Sigmoid colon (tissue), 7 donors: ENCODE measurements around the gene GPX3. TPM values are rescaled to one million over a fixed set of nuclear protein-coding genes. Genes with fewer than 3 reads are reported as not detected.
A peak's percentile ranks its signal among the peaks of the same experiment; 100 is the strongest.

Experiments
- DNase-seq: peaks from one replicate; pipeline ENCODE4 v3.0.0-alpha.2; 2019
- H3K27ac ChIP-seq, 4 donors: fragments of 200-600 bp; sonication (generic); one replicate each; pipeline ENCODE4 v1.5.1; 2016 to 2019; ENCODE audit warnings: mild to moderate bottlenecking in 1 of 4
- H3K27me3 ChIP-seq, 3 donors: fragments of 200-600 bp; sonication (generic); one replicate each; pipeline ENCODE4 v1.5.1; 2019; ENCODE audit warnings: mild to moderate bottlenecking in 1 of 3
- H3K36me3 ChIP-seq, 4 donors: fragments of 200-600 bp; sonication (generic); one replicate each; pipeline ENCODE4 v1.5.1; 2016 to 2019
- H3K4me1 ChIP-seq, 4 donors: fragments of 200-600 bp; sonication (generic); one replicate each; pipeline ENCODE4 v1.5.1; 2017 to 2019
- H3K4me3 ChIP-seq, 4 donors: fragments of 200-600 bp; sonication (generic); one replicate each; pipeline ENCODE4 v1.5.1; 2017 to 2019; ENCODE audit warnings: mild to moderate bottlenecking in 2 of 4, moderate library complexity in 1 of 4
- H3K9me3 ChIP-seq, 4 donors: fragments of 200-600 bp in 3 of 4; sonication (generic) in 3 of 4; one replicate each; pipeline versions ENCODE4 v1.5.1 to v1.6.1; 2013 to 2019
- CTCF ChIP-seq, 4 experiments: fragments of 450-650 bp in 3 of 4; fragments of 200-600 bp in 1 of 4; IDR thresholded peaks; one replicate each; pipeline ENCODE4 v1.5.1; 2016 to 2019; ENCODE audit warnings: antibody characterized with exemption in 4 of 4, mild to moderate bottlenecking in 3 of 4, moderate library complexity in 2 of 4
- EP300 ChIP-seq, 4 donors: sonication (generic); formaldehyde crosslinking; IDR thresholded peaks; one replicate each; pipeline ENCODE4 v1.6.1; 2017; ENCODE audit warnings: antibody characterized with exemption in 4 of 4
- POLR2A ChIP-seq, 2 donors: fragments of 450-650 bp; IDR thresholded peaks; one replicate each; pipeline ENCODE4 v1.6.1; 2016; ENCODE audit warnings: antibody characterized with exemption in 2 of 2, mild to moderate bottlenecking in 2 of 2, moderate library complexity in 2 of 2
- POLR2AphosphoS5 ChIP-seq, 4 donors: sonication (generic); formaldehyde crosslinking; IDR thresholded peaks; one replicate each; pipeline ENCODE4 v1.6.1; 2017; ENCODE audit warnings: antibody characterized with exemption in 4 of 4
- WGBS, 2 donors: extraction: QIAGEN DNeasy Blood & Tissue Kit; methylation state at CpG; one replicate each; pipeline ENCODE4 v1.1.7; 2013; 5-methylcytosine and 5-hydroxymethylcytosine counted together
- intact Hi-C: fragments of 100-400 bp; cut with DNase I; formaldehyde crosslinking; loops from one replicate; pipeline ENCODE4 v1.15.1; 2023
- polyA plus RNA-seq, 3 donors: library from polyadenylated mRNA; stranded (reverse); fragments of 200-250 nt; gene quantifications; one replicate each; pipeline ENCODE4 v1.2.3, GENCODE V29; 2013
- total RNA-seq, 4 donors: library from RNA; depleted of rRNA; stranded (reverse); fragments of >200 nt; gene quantifications; one replicate each; pipeline ENCODE4 v1.1.0, GENCODE V29; 2016
- donor health status: healthy with polysubstance abuse.
- donor health status: Bipolar disorder and iron deficiency.
- donor health status: healthy.

Gene GPX3
- total and polyA plus RNA-seq, 7 donors = 85.1 to 2,079 (median 805) TPM

GRCh38 chr5:151015974-151016587 is 4.3 kb upstream of the GPX3 start:
- H3K9me3 ChIP-seq = no peaks in the 10 kb centered on the region
- H3K4me1 ChIP-seq = peaks cover 0 to 19% (median 9%) of the 10 kb centered on the region in 4 donors
- no peaks in the 10 kb centered on the region for H3K36me3 ChIP-seq
- peak overlapping the region; percentile 6 to 71 (median 44) for H3K27ac ChIP-seq
- no peak overlapping the region for H3K4me3 ChIP-seq
- DNase-seq = no peak
- intact Hi-C loops = no loop called here
- no peaks in the 10 kb centered on the region for H3K27me3 ChIP-seq
- 90 to 93% methylated on average over 7 of the region's 7 CpGs for WGBS, 2 donors
- TF ChIP-seq EP300 (IDR thresholded peaks at IDR 0.05) (no peak), POLR2A (IDR thresholded peaks at IDR 0.05) (no peak), POLR2AphosphoS5 (IDR thresholded peaks at IDR 0.05) (no peak), CTCF (IDR thresholded peaks at IDR 0.05) (no peak)

- TF ChIP-seq CTCF (IDR thresholded peaks at IDR 0.05) = no peak
- TF ChIP-seq POLR2AphosphoS5 (IDR thresholded peaks at IDR 0.05) = peak in 3 of 4 donors; percentile 23 to 60 (median 46)
- TF ChIP-seq POLR2A (IDR thresholded peaks at IDR 0.05) = no peak
- TF ChIP-seq EP300 (IDR thresholded peaks at IDR 0.05) = no peak
Measured at GRCh38 chr5:151016700-151017099, 3.7 kb upstream of the GPX3 start.

DNA sequence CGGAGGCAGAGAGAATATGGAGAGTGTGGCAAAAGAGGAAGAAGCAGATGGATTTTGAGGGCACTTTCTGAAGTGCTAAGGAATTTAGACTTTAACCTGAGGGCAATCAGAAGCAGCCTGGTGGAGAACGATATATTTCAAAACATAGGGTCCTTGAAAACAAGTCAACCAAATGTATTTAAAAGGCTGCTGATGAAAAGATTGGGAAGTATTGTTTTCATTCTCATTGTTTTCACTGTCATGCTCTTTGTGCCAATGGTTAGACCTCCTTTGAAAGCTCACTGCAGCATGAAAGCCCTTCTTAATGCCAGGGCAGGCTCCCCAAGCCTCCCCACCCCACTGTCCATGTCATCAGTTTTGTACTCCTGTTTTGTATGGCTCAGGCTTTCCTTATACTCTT is 2.5 kb upstream of the GPX3 start:
- no peaks in the 10 kb centered on the region for H3K36me3 ChIP-seq
- H3K27ac ChIP-seq = no peak overlapping the region
- WGBS, 2 donors = 68 to 85% methylated on average over 2 of the region's 2 CpGs
- no peak for DNase-seq
- no peaks in the 10 kb centered on the region for H3K27me3 ChIP-seq
- intact Hi-C loops = no loop called here
- TF ChIP-seq CTCF (IDR thresholded peaks at IDR 0.05) (no peak), POLR2AphosphoS5 (IDR thresholded peaks at IDR 0.05) (no peak), POLR2A (IDR thresholded peaks at IDR 0.05) (no peak), EP300 (IDR thresholded peaks at IDR 0.05) (no peak)
- no peaks in the 10 kb centered on the region for H3K9me3 ChIP-seq
- no peak overlapping the region for H3K4me3 ChIP-seq
- peaks cover 0 to 23% (median 13%) of the 10 kb centered on the region in 4 donors for H3K4me1 ChIP-seq

More at GRCh38 chr5:151016700-151017099, 3.7 kb upstream of the GPX3 start:
- no peaks in the 10 kb centered on the region for H3K36me3 ChIP-seq
- peak; percentile 87 for DNase-seq
- no peaks in the 10 kb centered on the region for H3K27me3 ChIP-seq
- no peaks in the 10 kb centered on the region for H3K9me3 ChIP-seq
- peaks cover 0 to 19% (median 9%) of the 10 kb centered on the region in 4 donors for H3K4me1 ChIP-seq
- WGBS, 2 donors = 83 to 86% methylated on average over 5 of the region's 5 CpGs
- H3K4me3 ChIP-seq = no peak overlapping the region
- H3K27ac ChIP-seq = peak overlapping the region; percentile 13 to 71 (median 44)
- intact Hi-C loops = no loop called here

DNA sequence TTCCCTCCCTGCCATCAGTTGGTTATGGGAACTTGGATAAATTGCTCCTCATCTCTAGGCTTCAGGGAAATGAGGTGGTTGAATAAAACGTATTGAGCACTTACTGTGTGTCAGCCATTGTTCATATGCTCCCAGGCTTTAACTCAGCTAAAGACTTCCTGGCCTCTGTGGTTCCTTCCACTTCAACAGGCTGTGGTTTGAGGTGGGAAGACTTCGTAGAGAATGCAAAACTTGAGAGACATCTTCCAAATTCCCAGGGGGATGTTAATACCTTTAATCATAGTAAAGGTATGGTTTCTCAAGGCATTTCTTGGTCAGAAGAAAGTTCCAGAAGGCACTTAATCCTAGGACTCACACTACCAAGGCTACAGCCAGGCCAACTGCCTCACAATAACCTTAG is 1.5 kb upstream of the GPX3 start:
- no peaks in the 10 kb centered on the region for H3K9me3 ChIP-seq
- no peak for DNase-seq
- H3K27me3 ChIP-seq = no peaks in the 10 kb centered on the region
- no peaks in the 10 kb centered on the region for H3K36me3 ChIP-seq
- WGBS, 2 donors = 52 to 82% methylated on average over 2 of the region's 2 CpGs
- intact Hi-C loops = no loop called here
- no peak overlapping the region for H3K27ac ChIP-seq
- peaks cover 0 to 32% (median 22%) of the 10 kb centered on the region in 4 donors for H3K4me1 ChIP-seq
- TF ChIP-seq POLR2A (IDR thresholded peaks at IDR 0.05) = no peak
- TF ChIP-seq CTCF (IDR thresholded peaks at IDR 0.05) = no peak
- no peak for TF ChIP-seq EP300 (IDR thresholded peaks at IDR 0.05)
- no peak for TF ChIP-seq POLR2AphosphoS5 (IDR thresholded peaks at IDR 0.05)
- no peak overlapping the region for H3K4me3 ChIP-seq

- no peaks in the 10 kb centered on the region for H3K9me3 ChIP-seq
- H3K27me3 ChIP-seq = no peaks in the 10 kb centered on the region
- peaks cover 0 to 37% (median 27%) of the 10 kb centered on the region in 4 donors for H3K4me1 ChIP-seq
- peak overlapping the region in 2 of 4 donors; percentile 80 to 83 for H3K27ac ChIP-seq
- H3K36me3 ChIP-seq = no peaks in the 10 kb centered on the region
- no peak overlapping the region for H3K4me3 ChIP-seq
- TF ChIP-seq POLR2A (IDR thresholded peaks at IDR 0.05) = no peak
- no peak for TF ChIP-seq EP300 (IDR thresholded peaks at IDR 0.05)
- no peak for TF ChIP-seq POLR2AphosphoS5 (IDR thresholded peaks at IDR 0.05)
- TF ChIP-seq CTCF (IDR thresholded peaks at IDR 0.05) = no peak
- 84 to 89% methylated on average over 2 of the region's 2 CpGs for WGBS, 2 donors
- intact Hi-C loops = no loop called here
- DNase-seq = no peak
Measured at GRCh38 chr5:151019331-151019730, 1.1 kb upstream of the GPX3 start.
